Activated naive CD8-positive, alpha-beta T cell treated with anti-CD3 and anti-CD28 coated beads for 36 hours (primary cell): Measurements from ENCODE around the gene KCNQ2. TPM values are rescaled to one million over a fixed set of nuclear protein-coding genes. Genes with fewer than 3 reads are reported as not detected.
A peak's percentile ranks its signal among the peaks of the same experiment; 100 is the strongest.

ENCODE experiments used
- DNase-seq: peaks from one replicate; pipeline ENCODE4 v3.0.0; 2021
- H3K27ac Mint-ChIP-seq: one replicate; pipeline ENCODE4 v1.8.0; 2022; ENCODE audit warnings: mild to moderate bottlenecking, moderate library complexity, mixed read lengths
- H3K27me3 Mint-ChIP-seq: one replicate; pipeline ENCODE4 v1.8.0; 2022; ENCODE audit warnings: mild to moderate bottlenecking, mixed read lengths
- H3K36me3 Mint-ChIP-seq: one replicate; pipeline ENCODE4 v1.8.0; 2021; ENCODE audit warnings: mild to moderate bottlenecking, mixed read lengths
- H3K4me1 Mint-ChIP-seq: one replicate; pipeline ENCODE4 v1.8.0; 2021; ENCODE audit warnings: mixed read lengths
- H3K4me3 Mint-ChIP-seq: one replicate; pipeline ENCODE4 v1.8.0; 2022; ENCODE audit warnings: mild to moderate bottlenecking, moderate library complexity, mixed read lengths
- H3K9me3 Mint-ChIP-seq: one replicate; pipeline ENCODE4 v1.8.0; 2022; ENCODE audit warnings: mixed read lengths
- total RNA-seq, 2 experiments: library from RNA; stranded (reverse); gene quantifications; one replicate each; pipeline ENCODE4 v1.2.3, GENCODE V29; 2021

Gene KCNQ2
- total RNA-seq, 2 experiments from 2014 or later: 0.19 TPM; not detected in 1

DNA sequence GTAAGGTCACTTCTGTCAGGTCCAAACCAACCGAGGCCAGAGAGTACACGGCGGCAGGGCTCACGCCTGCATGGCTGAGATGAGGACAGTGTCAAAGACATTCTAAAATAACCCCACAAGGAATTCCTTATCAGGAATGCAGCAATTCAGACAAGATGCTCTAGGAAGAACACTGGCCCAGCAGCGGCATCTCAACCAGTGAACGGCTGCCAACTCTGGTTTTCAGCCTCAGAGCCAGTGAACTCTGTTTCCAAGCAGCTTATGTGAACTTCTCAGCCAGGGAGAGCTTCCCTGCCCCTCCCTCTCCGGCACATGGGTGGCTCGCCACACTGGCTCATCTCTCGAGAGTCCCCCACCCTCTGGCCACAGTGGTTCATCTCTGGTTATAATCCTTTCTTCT, 36.9 kb downstream of the KCNQ2 start:
- H3K4me3 Mint-ChIP-seq: no peak overlapping the region
- H3K9me3 Mint-ChIP-seq: no peaks in the 10 kb centered on the region
- H3K4me1 Mint-ChIP-seq: peaks cover 6% of the 10 kb centered on the region
- H3K36me3 Mint-ChIP-seq: no peaks in the 10 kb centered on the region
- H3K27ac Mint-ChIP-seq: no peak overlapping the region
- H3K27me3 Mint-ChIP-seq: peaks cover 12% of the 10 kb centered on the region
- DNase-seq: no peak

GRCh38 chr20:63434599-63435378, 37.7 kb downstream of the KCNQ2 start:
- Mint-ChIP-seq H3K27ac (peak overlapping the region; percentile 39), H3K4me1 (peaks cover 6% of the 10 kb centered on the region), H3K9me3 (no peaks in the 10 kb centered on the region), H3K4me3 (peak overlapping the region; percentile 4), H3K36me3 (no peaks in the 10 kb centered on the region), H3K27me3 (peaks cover 12% of the 10 kb centered on the region)
- peak; percentile 73 for DNase-seq

- Mint-ChIP-seq H3K4me1 (peaks cover 6% of the 10 kb centered on the region), H3K4me3 (no peak overlapping the region), H3K36me3 (no peaks in the 10 kb centered on the region), H3K27ac (peak overlapping the region; percentile 39), H3K9me3 (no peaks in the 10 kb centered on the region), H3K27me3 (peaks cover 9% of the 10 kb centered on the region)
- DNase-seq: no peak
These were observed 38.5 kb downstream of the KCNQ2 start for GRCh38 chr20:63433756-63434531.

GRCh38 chr20:63433351-63433750, 39.1 kb downstream of the KCNQ2 start:
- no peak overlapping the region for H3K27ac Mint-ChIP-seq
- H3K4me1 Mint-ChIP-seq: peaks cover 6% of the 10 kb centered on the region
- no peak overlapping the region for H3K4me3 Mint-ChIP-seq
- no peaks in the 10 kb centered on the region for H3K9me3 Mint-ChIP-seq
- DNase-seq: no peak
- H3K36me3 Mint-ChIP-seq: no peaks in the 10 kb centered on the region
- peaks cover 6% of the 10 kb centered on the region for H3K27me3 Mint-ChIP-seq

DNA sequence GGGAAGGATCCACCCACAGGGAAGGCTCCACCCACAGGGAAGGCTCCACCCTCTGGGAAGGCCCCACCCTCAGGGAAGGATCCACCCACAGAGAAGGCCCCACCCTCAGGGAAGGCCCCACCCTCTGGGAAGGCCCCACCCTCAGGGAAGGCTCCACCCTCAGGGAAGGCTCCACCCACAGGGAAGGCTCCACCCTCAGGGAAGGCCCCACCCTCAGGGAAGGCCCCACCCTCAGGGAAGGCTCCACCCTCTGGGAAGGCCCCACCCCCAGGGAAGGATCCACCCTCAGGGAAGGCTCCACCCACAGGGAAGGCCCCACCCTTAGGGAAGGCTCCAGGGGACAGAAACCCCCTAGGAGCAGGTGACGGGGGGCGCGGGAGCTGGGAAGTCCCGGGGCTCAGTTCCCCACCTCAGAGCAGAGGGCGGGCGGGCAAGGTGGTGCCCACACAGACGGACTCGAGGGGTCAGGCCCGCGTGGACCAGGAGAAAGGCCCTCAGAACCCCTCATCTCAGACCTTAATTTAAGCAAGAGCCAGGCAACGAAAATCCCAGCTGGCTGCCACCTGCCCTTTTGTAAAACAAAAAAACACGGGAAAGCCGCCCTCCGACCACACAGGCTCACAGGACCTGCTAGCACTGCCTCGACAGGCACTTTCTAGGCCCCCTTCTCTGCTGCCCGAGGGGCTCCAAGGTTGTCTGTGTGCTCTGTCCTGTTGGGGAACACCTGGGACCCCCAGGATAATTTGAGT, 39.7 kb downstream of the KCNQ2 start:
- Mint-ChIP-seq H3K27ac (no peak overlapping the region), H3K27me3 (peaks cover 6% of the 10 kb centered on the region), H3K4me1 (peaks cover 6% of the 10 kb centered on the region), H3K36me3 (no peaks in the 10 kb centered on the region), H3K9me3 (no peaks in the 10 kb centered on the region), H3K4me3 (no peak overlapping the region)
- no peak for DNase-seq

DNA sequence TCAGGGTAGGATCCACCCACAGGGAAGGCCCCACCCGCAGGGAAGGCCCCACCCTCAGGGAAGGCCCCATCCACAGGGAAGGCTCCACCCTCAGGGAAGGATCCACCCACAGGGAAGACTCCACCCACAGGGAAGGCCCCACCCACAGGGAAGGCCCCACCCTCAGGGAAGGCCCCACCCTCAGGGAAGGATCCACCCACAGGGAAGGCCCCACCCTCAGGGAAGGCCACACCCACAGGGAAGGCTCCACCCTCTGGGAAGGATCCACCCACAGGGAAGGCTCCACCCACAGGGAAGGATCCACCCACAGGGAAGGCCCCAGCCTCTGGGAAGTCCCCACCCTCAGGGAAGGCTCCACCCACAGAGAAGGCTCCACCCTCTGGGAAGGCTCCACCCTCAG, 40.5 kb downstream of the KCNQ2 start:
- DNase-seq: no peak
- Mint-ChIP-seq H3K27me3 (peaks cover 3% of the 10 kb centered on the region), H3K4me1 (peaks cover 6% of the 10 kb centered on the region), H3K4me3 (no peak overlapping the region), H3K27ac (no peak overlapping the region), H3K36me3 (no peaks in the 10 kb centered on the region), H3K9me3 (no peaks in the 10 kb centered on the region)

DNA sequence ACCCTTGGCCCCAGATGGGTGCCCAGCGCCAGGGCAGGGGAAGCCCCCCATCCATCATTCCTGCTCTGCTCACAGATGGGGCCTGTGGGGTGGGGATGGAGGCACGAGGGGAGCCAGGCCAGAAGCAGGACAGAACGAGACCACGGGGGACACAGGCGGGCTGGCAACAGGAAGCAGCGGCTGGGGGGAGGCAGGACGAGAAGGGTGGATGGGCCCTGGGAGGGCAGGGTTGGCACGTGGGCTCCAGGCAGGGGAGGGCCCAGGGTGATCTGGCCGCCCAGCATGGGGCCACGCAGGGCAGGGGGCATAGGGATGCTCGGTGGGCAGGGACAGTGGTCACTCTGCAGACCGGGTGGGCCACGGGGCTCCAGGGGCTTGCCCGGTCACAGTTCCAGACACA, 41.6 kb downstream of the KCNQ2 start:
- H3K9me3 Mint-ChIP-seq: no peaks in the 10 kb centered on the region
- no peak overlapping the region for H3K4me3 Mint-ChIP-seq
- H3K36me3 Mint-ChIP-seq: no peaks in the 10 kb centered on the region
- no peak for DNase-seq
- no peak overlapping the region for H3K27ac Mint-ChIP-seq
- H3K4me1 Mint-ChIP-seq: peaks cover 6% of the 10 kb centered on the region
- H3K27me3 Mint-ChIP-seq: peaks cover 3% of the 10 kb centered on the region

DNA sequence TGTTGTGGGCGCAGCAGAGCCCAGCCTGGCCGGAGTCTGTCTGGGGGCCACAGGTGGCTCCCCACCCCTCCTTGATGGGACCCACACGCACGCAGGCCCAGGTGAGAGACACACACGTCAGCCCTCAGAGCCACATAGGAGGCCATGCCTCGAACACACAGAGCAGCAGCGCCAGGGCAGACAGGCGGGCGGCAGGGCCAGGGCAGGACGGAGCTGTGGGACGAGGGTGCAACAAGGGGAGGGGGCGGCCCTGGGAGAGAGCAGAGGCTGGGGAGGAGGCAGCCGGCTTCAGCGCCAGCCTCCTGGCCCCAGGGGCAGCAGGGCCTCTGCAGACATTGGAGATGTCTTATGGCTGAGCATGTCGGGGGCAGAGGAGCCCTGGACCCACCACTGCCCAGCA, 42.5 kb downstream of the KCNQ2 start:
- peaks cover 5% of the 10 kb centered on the region for H3K4me1 Mint-ChIP-seq
- H3K9me3 Mint-ChIP-seq: no peaks in the 10 kb centered on the region
- H3K27ac Mint-ChIP-seq: no peak overlapping the region
- H3K4me3 Mint-ChIP-seq: no peak overlapping the region
- H3K27me3 Mint-ChIP-seq: peaks cover 1% of the 10 kb centered on the region
- no peak for DNase-seq
- H3K36me3 Mint-ChIP-seq: no peaks in the 10 kb centered on the region

GRCh38 chr20:63428906-63429575, 43.4 kb downstream of the KCNQ2 start:
- Mint-ChIP-seq H3K27ac (no peak overlapping the region), H3K36me3 (no peaks in the 10 kb centered on the region), H3K4me3 (no peak overlapping the region), H3K9me3 (no peaks in the 10 kb centered on the region), H3K4me1 (no peaks in the 10 kb centered on the region), H3K27me3 (no peaks in the 10 kb centered on the region)
- no peak for DNase-seq

GRCh38 chr20:63427724-63428330, 44.6 kb downstream of the KCNQ2 start:
- Mint-ChIP-seq H3K4me1 (no peaks in the 10 kb centered on the region), H3K27me3 (no peaks in the 10 kb centered on the region), H3K4me3 (no peak overlapping the region), H3K9me3 (no peaks in the 10 kb centered on the region), H3K27ac (no peak overlapping the region), H3K36me3 (no peaks in the 10 kb centered on the region)
- no peak for DNase-seq

DNA sequence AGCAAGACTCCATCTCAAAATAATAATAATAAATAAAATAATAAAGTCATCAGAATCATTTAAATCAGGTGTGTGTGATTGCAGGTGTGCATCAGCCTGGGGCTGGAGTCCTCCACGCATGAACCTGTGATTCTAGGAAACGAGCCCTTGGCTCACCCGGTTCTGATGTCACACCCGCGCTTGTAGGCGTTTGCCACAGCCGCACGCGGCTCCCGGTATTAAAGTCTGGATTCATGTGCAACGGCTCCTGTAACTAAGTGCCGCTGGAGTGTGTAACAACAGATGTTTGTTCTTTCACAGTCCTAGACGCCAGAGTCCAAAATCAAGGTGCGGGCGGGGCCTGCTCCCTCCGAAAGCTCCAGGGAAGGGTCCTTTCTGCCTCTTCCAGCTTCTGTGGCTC, 45.2 kb downstream of the KCNQ2 start:
- DNase-seq: no peak
- Mint-ChIP-seq H3K9me3 (no peaks in the 10 kb centered on the region), H3K4me3 (no peak overlapping the region), H3K27me3 (no peaks in the 10 kb centered on the region), H3K4me1 (no peaks in the 10 kb centered on the region), H3K27ac (no peak overlapping the region), H3K36me3 (no peaks in the 10 kb centered on the region)

DNA sequence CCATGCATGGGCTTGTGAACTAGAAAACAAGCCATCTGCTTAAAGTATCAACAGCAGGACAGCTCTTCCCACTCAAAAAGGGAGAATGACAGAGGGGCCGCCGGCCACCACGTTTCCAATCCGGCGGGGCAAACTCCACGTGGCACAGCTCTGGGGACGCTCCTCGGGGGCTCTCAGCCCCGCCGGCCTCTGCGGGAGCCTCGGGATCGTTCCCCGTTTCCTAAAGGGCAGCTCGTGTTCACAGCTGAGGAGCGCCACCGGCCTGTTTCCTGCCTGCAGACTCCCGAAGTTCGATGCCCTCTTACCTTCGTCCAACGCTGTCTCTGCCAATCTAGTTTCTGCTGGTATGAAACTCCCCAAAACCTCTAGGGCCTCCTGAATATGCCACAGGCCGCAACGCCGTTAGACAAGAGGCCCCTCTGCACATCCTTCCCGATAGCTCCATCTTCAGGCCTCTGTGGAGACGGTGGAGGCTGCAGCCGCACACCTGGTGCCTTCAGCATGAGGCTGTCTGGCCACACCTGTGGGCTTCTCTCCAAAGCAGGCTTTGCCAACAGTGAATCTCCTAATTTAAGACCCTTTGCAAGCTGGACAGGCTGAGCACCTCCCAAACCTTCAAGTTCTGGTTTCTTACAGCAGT, 46.5 kb downstream of the KCNQ2 start:
- Mint-ChIP-seq H3K9me3 (no peaks in the 10 kb centered on the region), H3K27ac (no peak overlapping the region), H3K4me3 (no peak overlapping the region), H3K36me3 (no peaks in the 10 kb centered on the region), H3K4me1 (no peaks in the 10 kb centered on the region), H3K27me3 (no peaks in the 10 kb centered on the region)
- DNase-seq: no peak

DNA sequence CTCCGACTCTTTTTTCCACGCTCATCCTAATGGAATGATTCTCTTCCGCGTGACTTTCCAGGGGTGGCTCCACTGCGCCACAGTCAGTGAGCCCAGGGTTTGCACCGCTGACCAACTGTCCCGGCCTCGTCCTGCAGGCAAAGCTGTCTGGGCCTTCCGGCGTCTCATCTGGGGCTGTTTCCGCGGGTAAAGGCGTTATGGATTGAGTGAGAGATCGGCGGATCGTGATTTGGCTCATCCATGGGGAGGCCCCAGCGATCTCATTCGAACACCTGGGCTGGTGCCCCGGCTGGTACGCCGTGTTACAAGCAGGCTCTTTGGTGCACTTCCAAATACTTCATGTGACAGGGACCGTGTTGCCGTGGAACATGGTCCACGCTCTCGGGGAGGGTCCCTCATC, 47.8 kb downstream of the KCNQ2 start:
- Mint-ChIP-seq H3K4me1 (no peaks in the 10 kb centered on the region), H3K27ac (no peak overlapping the region), H3K27me3 (no peaks in the 10 kb centered on the region), H3K4me3 (no peak overlapping the region), H3K9me3 (no peaks in the 10 kb centered on the region), H3K36me3 (no peaks in the 10 kb centered on the region)
- no peak for DNase-seq

- Mint-ChIP-seq H3K4me3 (no peak overlapping the region), H3K27ac (no peak overlapping the region), H3K4me1 (no peaks in the 10 kb centered on the region), H3K36me3 (no peaks in the 10 kb centered on the region), H3K27me3 (no peaks in the 10 kb centered on the region), H3K9me3 (no peaks in the 10 kb centered on the region)
- no peak for DNase-seq
These were observed 48.7 kb downstream of the KCNQ2 start for GRCh38 chr20:63423751-63424150.
